Body of pancreas (tissue), 4 donors: ENCODE results near the gene HPS6. TPM values are rescaled to one million over a fixed set of nuclear protein-coding genes. Genes with fewer than 3 reads are reported as not detected.

ENCODE experiments used
- ATAC-seq: fragments of 150-250 bp; one replicate; pipeline ENCODE4 v1.9.1; 2016
- DNase-seq, 4 donors: peaks; one replicate each; pipeline ENCODE4 v3.0.0-alpha.2; 2019
- H3K27ac ChIP-seq, 4 donors: fragments of 200-600 bp; sonication (generic); 1 replicate in 3 of 4; 2 replicates in 1 of 4; pipeline versions ENCODE4 v1.5.1 to v1.6.1; 2016 to 2019; ENCODE audit warnings: mild to moderate bottlenecking in 1 of 4, mixed read lengths in 1 of 4, moderate library complexity in 1 of 4
- H3K27me3 ChIP-seq, 2 donors: fragments of 200-600 bp; sonication (generic); one replicate each; pipeline ENCODE4 v1.6.0; 2016; ENCODE audit warnings: mild to moderate bottlenecking in 1 of 2
- H3K36me3 ChIP-seq, 2 donors: fragments of 200-600 bp; sonication (generic); replicated peaks in 1 of 2; 2 replicates each; pipeline ENCODE4 v1.5.1; 2016; ENCODE audit warnings: low read depth in 2 of 2; ENCODE audit not compliant: insufficient read depth in 1 of 2
- H3K4me1 ChIP-seq: fragments of 200-600 bp; sonication (generic); one replicate; pipeline ENCODE4 v1.6.0; 2016
- H3K4me3 ChIP-seq, 2 donors: fragments of 200-600 bp; sonication (generic); 1 replicate in 1 of 2; 2 replicates in 1 of 2; pipeline ENCODE4 v1.5.1; 2016 to 2019
- H3K9me3 ChIP-seq, 3 donors: fragments of 200-600 bp; sonication (generic); 1 replicate in 2 of 3; 2 replicates in 1 of 3; pipeline ENCODE4 v1.5.1; 2016
- POLR2A ChIP-seq, 3 donors: fragments of 450-650 bp; IDR thresholded peaks; one replicate each; pipeline ENCODE4 v1.6.1; 2016; ENCODE audit warnings: antibody characterized with exemption in 3 of 3, mild to moderate bottlenecking in 2 of 3
- WGBS, 2 donors: methylation state at CpG; one replicate each; pipeline ENCODE4 v1.1.5; 2017; 5-methylcytosine and 5-hydroxymethylcytosine counted together
- intact Hi-C: fragments of 100-400 bp; cut with DNase I; formaldehyde crosslinking; loops from one replicate; pipeline ENCODE4 v1.15.1; 2023
- total RNA-seq, 2 donors: library from RNA; depleted of rRNA; stranded (reverse); fragments of >200 nt; gene quantifications; one replicate each; pipeline ENCODE4 v1.1.0, GENCODE V29; 2016
- TF ChIP-seq, protein P1 (sequence below), 7 experiments: fragments of 450-650 bp in 4 of 7; fragments of 200-600 bp in 3 of 7; sonication (generic) in 3 of 7; IDR thresholded peaks; one replicate each; pipeline ENCODE4 v1.5.1; 2016 to 2019; ENCODE audit warnings: antibody characterized with exemption in 7 of 7

Gene HPS6
- 10 to 100 TPM; 16.6 to 33.0 TPM for total RNA-seq

DNA sequence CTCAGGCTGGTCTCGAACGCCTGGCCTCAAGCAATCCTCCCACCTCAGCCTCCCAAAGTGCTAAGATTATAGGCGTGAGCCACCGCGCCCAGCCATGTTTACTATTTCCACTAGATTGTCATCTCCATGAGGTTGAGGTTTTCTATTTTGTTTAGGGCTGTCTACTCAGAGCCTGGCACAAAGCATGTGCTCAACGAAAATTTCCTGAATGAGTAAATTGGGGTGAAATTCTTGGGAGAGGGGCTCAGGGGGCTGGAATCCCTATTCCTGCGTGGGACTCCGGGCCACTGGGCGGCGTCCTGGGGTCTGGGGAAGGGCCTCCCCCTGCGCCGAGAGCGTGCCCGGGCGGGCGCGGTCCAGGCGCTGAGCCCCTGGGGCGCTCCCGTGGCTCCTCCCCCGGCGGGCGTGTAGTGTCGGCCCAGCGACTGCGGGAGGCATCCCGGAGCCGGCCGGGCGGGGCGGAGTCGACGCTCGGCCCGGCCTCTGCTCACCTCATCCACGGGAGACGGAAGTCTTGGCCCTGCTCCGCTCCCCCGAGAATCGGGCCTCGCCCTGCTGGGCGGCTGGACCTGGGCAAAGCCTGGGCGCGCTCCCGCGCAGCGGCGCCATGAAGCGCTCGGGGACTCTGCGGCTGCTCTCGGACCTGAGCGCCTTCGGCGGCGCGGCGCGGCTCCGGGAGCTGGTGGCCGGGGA is at the start of gene HPS6:
TSS of gene HPS6 (plus strand) at position 482 of the 693 bp plus-strand sequence. CDS start at position 608, 126 bp downstream.
- TF ChIP-seq, protein P1, sequence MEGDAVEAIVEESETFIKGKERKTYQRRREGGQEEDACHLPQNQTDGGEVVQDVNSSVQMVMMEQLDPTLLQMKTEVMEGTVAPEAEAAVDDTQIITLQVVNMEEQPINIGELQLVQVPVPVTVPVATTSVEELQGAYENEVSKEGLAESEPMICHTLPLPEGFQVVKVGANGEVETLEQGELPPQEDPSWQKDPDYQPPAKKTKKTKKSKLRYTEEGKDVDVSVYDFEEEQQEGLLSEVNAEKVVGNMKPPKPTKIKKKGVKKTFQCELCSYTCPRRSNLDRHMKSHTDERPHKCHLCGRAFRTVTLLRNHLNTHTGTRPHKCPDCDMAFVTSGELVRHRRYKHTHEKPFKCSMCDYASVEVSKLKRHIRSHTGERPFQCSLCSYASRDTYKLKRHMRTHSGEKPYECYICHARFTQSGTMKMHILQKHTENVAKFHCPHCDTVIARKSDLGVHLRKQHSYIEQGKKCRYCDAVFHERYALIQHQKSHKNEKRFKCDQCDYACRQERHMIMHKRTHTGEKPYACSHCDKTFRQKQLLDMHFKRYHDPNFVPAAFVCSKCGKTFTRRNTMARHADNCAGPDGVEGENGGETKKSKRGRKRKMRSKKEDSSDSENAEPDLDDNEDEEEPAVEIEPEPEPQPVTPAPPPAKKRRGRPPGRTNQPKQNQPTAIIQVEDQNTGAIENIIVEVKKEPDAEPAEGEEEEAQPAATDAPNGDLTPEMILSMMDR (IDR thresholded peaks at IDR 0.05) = peak in 5 of 7 experiments; percentile 8 to 40 (median 22)
- TF ChIP-seq POLR2A (IDR thresholded peaks at IDR 0.05) = peak; percentile 92 to 94 (median 93)
- DNase-seq (peak; percentile 91 to 93 (median 93)), ATAC-seq (peak; percentile 98)
- 1 to 11% methylated on average over 5 to 61 of the region's 61 CpGs for WGBS, 2 donors
- no peaks in the 10 kb centered on the region for H3K36me3 ChIP-seq
- no peaks in the 10 kb centered on the region for H3K9me3 ChIP-seq
- intact Hi-C loops = no loop called here
- peaks cover 35% of the 10 kb centered on the region for H3K4me1 ChIP-seq
- H3K4me3 ChIP-seq = peak within 1 kb of the TSS; percentile 88 to 92
- H3K27ac ChIP-seq = peak within 1 kb of the TSS; percentile 50 to 96 (median 88)
- H3K27me3 ChIP-seq = no peaks in the 10 kb centered on the region

DNA sequence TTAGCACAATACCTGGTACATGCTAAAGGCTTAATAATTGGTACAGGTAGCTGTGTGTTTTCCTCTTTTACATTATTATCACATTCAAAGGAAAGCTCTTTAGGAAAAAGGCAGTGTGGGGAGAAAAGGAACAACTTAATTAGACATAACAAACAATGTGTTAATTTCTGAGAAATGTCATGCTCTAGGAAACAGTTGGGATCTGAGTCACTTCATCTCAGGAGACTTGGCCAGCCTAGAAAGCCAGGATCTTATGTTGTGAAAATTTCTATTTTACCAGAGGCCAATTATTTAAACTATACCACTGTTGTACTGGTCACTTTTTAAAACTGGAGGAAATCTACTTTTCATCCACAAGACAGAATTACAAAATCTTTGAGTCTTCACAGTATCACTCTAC is 48.7 kb upstream of the HPS6 start:
- H3K27me3 ChIP-seq = no peaks in the 10 kb centered on the region
- no peak overlapping the region for H3K4me3 ChIP-seq
- H3K27ac ChIP-seq = no peak overlapping the region
- no peaks in the 10 kb centered on the region for H3K9me3 ChIP-seq
- ATAC-seq (no peak), DNase-seq (no peak)
- H3K36me3 ChIP-seq = peaks cover 0 to 6% of the 10 kb centered on the region in 2 donors
- intact Hi-C loops = loop anchor here (10.0 kb wide), 2 partner anchors 122 to 182 kb away; no protein-coding TSS in a partner anchor
- H3K4me1 ChIP-seq = no peaks in the 10 kb centered on the region
- TF ChIP-seq, protein P1 (IDR thresholded peaks at IDR 0.05) = no peak
- TF ChIP-seq POLR2A (IDR thresholded peaks at IDR 0.05) = no peak

DNA sequence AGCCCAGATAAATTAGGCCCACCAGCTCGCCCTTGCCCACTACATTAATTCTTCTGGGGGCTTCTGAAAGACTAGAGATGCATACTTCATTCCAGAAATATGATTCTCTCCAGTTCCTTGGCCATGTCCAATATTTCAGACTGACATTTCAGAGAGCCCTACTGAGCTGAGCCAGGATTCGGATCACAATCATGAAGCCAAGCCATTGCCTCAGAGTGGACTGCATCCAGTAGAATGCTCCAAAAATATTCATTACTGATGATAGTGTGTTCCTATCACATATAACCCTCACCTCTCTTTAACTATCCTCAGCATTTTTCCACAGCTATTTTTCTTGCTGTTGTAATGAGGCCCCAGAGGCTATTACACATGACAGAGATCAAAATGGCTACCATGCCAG is 47.9 kb upstream of the HPS6 start:
- intact Hi-C loops = loop anchor here (10.0 kb wide), 2 partner anchors 122 to 182 kb away; no protein-coding TSS in a partner anchor

DNA sequence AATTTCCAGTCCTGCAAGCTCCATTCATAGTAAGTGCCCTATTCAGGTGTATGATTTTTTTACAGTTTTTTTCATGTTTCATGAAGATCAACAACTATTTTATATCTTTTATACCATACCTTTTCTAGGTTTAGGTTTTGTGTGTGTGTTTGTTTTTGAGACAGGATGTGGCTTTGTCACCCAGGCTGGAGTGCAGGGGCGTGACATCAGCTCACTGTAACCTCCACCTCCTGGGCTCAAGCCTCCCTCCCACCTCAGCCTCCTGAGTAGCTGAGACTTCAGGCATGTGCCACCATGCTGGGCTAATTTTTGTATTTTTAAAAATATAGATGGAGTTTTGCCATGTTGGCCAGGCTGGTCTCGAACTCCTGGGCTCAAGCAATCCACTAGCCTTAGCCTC is 44.2 kb upstream of the HPS6 start:
- Histone ChIP-seq H3K27me3 (no peaks in the 10 kb centered on the region), H3K4me3 (no peak overlapping the region), H3K36me3 (peaks cover 0 to 13% of the 10 kb centered on the region in 2 donors), H3K27ac (no peak overlapping the region), H3K9me3 (no peaks in the 10 kb centered on the region), H3K4me1 (no peaks in the 10 kb centered on the region)
- intact Hi-C loops = no loop called here
- TF ChIP-seq, protein P1 (IDR thresholded peaks at IDR 0.05) = no peak
- no peak for TF ChIP-seq POLR2A (IDR thresholded peaks at IDR 0.05)
- ATAC-seq = no peak
- WGBS, 2 donors = 97 to 100% methylated on average over 2 of the region's 2 CpGs
- no peak for DNase-seq

More for the DNA sequence above, 47.9 kb upstream of the HPS6 start:
- Histone ChIP-seq H3K4me1 (no peaks in the 10 kb centered on the region), H3K4me3 (no peak overlapping the region), H3K36me3 (peaks cover 0 to 6% of the 10 kb centered on the region in 2 donors), H3K9me3 (no peaks in the 10 kb centered on the region), H3K27me3 (no peaks in the 10 kb centered on the region), H3K27ac (no peak overlapping the region)
- ATAC-seq (no peak), DNase-seq (no peak)
- 78 to 96% methylated on average over 2 of the region's 2 CpGs for WGBS, 2 donors
- TF ChIP-seq, protein P1 (IDR thresholded peaks at IDR 0.05) = no peak

DNA sequence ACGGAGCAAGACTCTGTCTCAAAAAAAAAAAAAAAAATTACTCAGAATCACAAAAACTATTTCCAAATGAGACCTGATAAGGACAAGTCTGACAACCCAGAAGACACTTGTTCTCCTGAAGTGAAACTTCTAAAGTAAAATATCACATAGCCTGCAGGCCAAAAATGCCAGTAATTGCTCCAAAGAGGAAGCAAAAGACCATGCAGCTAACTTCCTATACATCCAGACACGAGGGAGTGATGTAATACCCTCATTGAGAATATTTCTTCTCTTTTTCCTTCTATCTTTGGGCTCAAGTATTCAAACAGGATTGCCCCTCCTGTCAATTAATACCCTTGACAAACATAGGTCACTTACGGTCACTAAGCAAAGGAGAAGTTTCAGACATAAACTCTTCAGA is 40.4 kb upstream of the HPS6 start:
- H3K27me3 ChIP-seq = no peaks in the 10 kb centered on the region
- ATAC-seq (no peak), DNase-seq (no peak)
- intact Hi-C loops = no loop called here
- 55 to 93% methylated on average over 3 of the region's 3 CpGs for WGBS, 2 donors
- H3K27ac ChIP-seq = no peak overlapping the region
- H3K9me3 ChIP-seq = no peaks in the 10 kb centered on the region
- H3K4me1 ChIP-seq = no peaks in the 10 kb centered on the region
- TF ChIP-seq POLR2A (IDR thresholded peaks at IDR 0.05) = no peak
- TF ChIP-seq, protein P1 (IDR thresholded peaks at IDR 0.05) = no peak
- H3K36me3 ChIP-seq = peaks cover 0 to 21% of the 10 kb centered on the region in 2 donors
- no peak overlapping the region for H3K4me3 ChIP-seq
